Inferior parietal cortex (tissue), 1 donor: ENCODE measurements around the gene MANSC4.

Source experiments
- DNase-seq: peaks from one replicate; pipeline ENCODE4 v3.0.0-alpha.2; 2016; ENCODE audit errors: extremely low spot score

MANSC4 gene

GRCh38 chr12:27779920-27780611 is at the start of gene MANSC4, which contains the start of gene KLHL42:
TSS of gene MANSC4 (minus strand) at chr12:27780236. CDS start at chr12:27771276, 8,960 bp downstream.
TSS of gene KLHL42 (plus strand) at chr12:27780233. CDS start at chr12:27780331, 98 bp downstream.
- DNase-seq = peak; percentile 54

GRCh38 chr12:27828196-27828595 is 48.2 kb upstream of the MANSC4 start:
- no peak for DNase-seq

- no peak for DNase-seq
Observed at GRCh38 chr12:27826076-27826475, 46.0 kb upstream of the MANSC4 start.

- no peak for DNase-seq
Observed at GRCh38 chr12:27824126-27824842, 44.2 kb upstream of the MANSC4 start.

- DNase-seq = no peak
Observed at GRCh38 chr12:27823038-27823437, 43.0 kb upstream of the MANSC4 start.

GRCh38 chr12:27822076-27822712 is 42.2 kb upstream of the MANSC4 start:
- no peak for DNase-seq

- DNase-seq = peak; percentile 93
Observed at GRCh38 chr12:27821259-27821973, 41.4 kb upstream of the MANSC4 start.

- no peak for DNase-seq
Observed at GRCh38 chr12:27820564-27820963, 40.5 kb upstream of the MANSC4 start.

- DNase-seq = no peak
Observed at GRCh38 chr12:27818401-27818918, 38.4 kb upstream of the MANSC4 start.

GRCh38 chr12:27817766-27818165 is 37.7 kb upstream of the MANSC4 start:
- no peak for DNase-seq

GRCh38 chr12:27814851-27815591 is 35.0 kb upstream of the MANSC4 start:
- DNase-seq = no peak

- DNase-seq = no peak
Observed at GRCh38 chr12:27814411-27814810, 34.4 kb upstream of the MANSC4 start.

GRCh38 chr12:27812502-27812901 is 32.5 kb upstream of the MANSC4 start:
- DNase-seq = no peak

- DNase-seq = no peak
Observed at GRCh38 chr12:27810756-27811155, 30.7 kb upstream of the MANSC4 start.

GRCh38 chr12:27808841-27809240 is 28.8 kb upstream of the MANSC4 start:
- no peak for DNase-seq

GRCh38 chr12:27807063-27807703 is 27.1 kb upstream of the MANSC4 start:
- DNase-seq = no peak

GRCh38 chr12:27806259-27806658 is 26.2 kb upstream of the MANSC4 start:
- DNase-seq = no peak

- DNase-seq = no peak
Observed at GRCh38 chr12:27805238-27805637, 25.2 kb upstream of the MANSC4 start.

GRCh38 chr12:27802936-27803335 is 22.9 kb upstream of the MANSC4 start:
- DNase-seq = no peak

GRCh38 chr12:27802511-27802910 is 22.5 kb upstream of the MANSC4 start:
- no peak for DNase-seq

GRCh38 chr12:27801630-27802029 is 21.6 kb upstream of the MANSC4 start:
- DNase-seq = no peak
